A673 (cell line): ENCODE results near the gene MLC1.

Experiments
- CTCF ChIP-seq: fragments of 300-800, 200-600 bp; sonication (generic); conservative IDR thresholded peaks from 2 replicates; pipeline ENCODE4 v1.5.1; 2017; ENCODE audit warnings: low read depth, mild to moderate bottlenecking, antibody characterized with exemption, low read length, moderate library complexity, mixed read lengths
- EZH2 ChIP-seq: fragments of 200-600 bp; sonication (generic); IDR thresholded peaks from 2 replicates; pipeline ENCODE4 v1.6.1; 2017; ENCODE audit warnings: borderline replicate concordance, low read depth, mild to moderate bottlenecking, mixed read lengths, antibody characterized with exemption, low read length; ENCODE audit not compliant: poor library complexity, severe bottlenecking

- no peak for TF ChIP-seq CTCF
- no peak for TF ChIP-seq EZH2
Observed at GRCh38 chr22:50078246-50078645, 7.0 kb downstream of the MLC1 start.
